Activated naive CD4-positive, alpha-beta T cell treated with anti-CD3 and anti-CD28 coated beads, Interleukin-2, amount 10 ng/mL, durations not matched to agents 5 hours and 36 hours (primary cell): Measurements from ENCODE around the gene TRIP13. TPM values are rescaled to one million over a fixed set of nuclear protein-coding genes. Genes with fewer than 3 reads are reported as not detected.

Experiments
- total RNA-seq, 2 experiments: library from RNA; stranded (reverse); gene quantifications; one replicate each; pipeline ENCODE4 v1.2.3, GENCODE V29; 2021

The TRIP13 gene
- total RNA-seq, result 10 to 100 TPM; 19.6 to 20.1 TPM

GRCh38 chr5:892394-893136 lies at the start of gene TRIP13, which contains the start of gene BRD9:
TRIP13 (plus strand) TSS chr5:892884; CDS start chr5:892999, 115 bp downstream.
BRD9 (minus strand) TSS chr5:892801; CDS start chr5:892657, 144 bp downstream.

GRCh38 chr5:850511-851006 lies 42.1 kb upstream of the TRIP13 start, which contains the start of gene ZDHHC11:
ZDHHC11 (minus strand) TSS chr5:850986; CDS start chr5:850602, 384 bp downstream.

Other genes with a start within 250 kb of the TRIP13 start
- under 1 TPM; 0.05 TPM for gene TPPP, start 199.5 kb upstream of the TRIP13 start, total RNA-seq
- gene ZDHHC11B, start 108.2 kb upstream of the TRIP13 start, total RNA-seq, result under 1 TPM in 1 of 2 experiments, not detected in 1; 0.24 TPM
- 1 to 10 TPM; 7.7 to 8.7 TPM for gene ZDHHC11, start 41.9 kb upstream of the TRIP13 start, total RNA-seq
- 10 to 100 TPM; 53.9 to 56.5 TPM for gene BRD9, start 83 bp upstream of the TRIP13 start, total RNA-seq
- 1 to 10 TPM; 2.9 to 4.9 TPM for gene NKD2, start 115.9 kb downstream of the TRIP13 start, total RNA-seq
- gene SLC12A7, start 219.2 kb downstream of the TRIP13 start, total RNA-seq, result 10 to 100 TPM; 93.9 to 98.0 TPM